A375 (cell line): ENCODE measurements around the gene TNFAIP8L1. TPM values are rescaled to one million over a fixed set of nuclear protein-coding genes. Genes with fewer than 3 reads are reported as not detected.

Experiments
- total RNA-seq: library from RNA; depleted of rRNA; stranded (reverse); fragments of >200 nt; shearing (Covaris generic); gene quantifications from 2 replicates; pipeline ENCODE4 v1.2.3, GENCODE V29; 2014; rRNA removed

Gene TNFAIP8L1
- total RNA-seq: 4.6 and 5.2 TPM in 2 replicates

DNA sequence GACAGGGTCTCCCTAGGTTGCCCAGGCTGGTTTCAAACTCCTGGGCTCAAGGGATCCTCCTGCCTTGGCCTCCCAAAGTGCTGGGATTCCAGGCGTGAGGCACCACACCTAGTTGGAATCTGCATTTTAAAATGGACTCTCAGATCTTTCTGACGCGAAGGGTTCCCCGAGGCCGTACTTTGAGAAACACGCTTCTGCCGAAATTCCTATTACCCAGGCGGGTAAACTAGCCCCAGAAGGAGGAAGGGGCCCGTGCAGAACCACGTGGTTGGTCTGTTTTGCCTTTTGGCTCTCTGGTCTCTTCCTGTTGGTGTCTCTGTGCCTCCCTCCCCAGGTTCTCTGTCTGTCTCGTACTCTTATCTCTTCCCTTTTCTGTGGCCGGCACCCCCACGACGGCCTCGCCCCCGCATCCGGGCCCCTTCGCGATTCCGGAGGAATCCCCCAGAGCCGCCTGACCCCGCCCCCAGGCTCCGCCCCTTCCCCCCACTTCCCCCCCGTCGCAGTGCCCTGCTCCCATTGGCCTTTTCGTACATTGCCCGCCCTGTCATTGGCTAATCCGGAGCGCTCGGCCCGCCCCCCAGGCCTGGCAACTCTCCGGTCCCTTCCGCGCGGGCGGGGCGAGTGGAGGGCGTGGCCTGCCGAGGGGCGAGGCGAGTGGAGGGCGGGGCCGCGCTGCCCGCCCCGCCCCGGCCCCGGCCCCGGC lies at the start of gene TNFAIP8L1:
Gene TNFAIP8L1, plus strand, starts transcription at position 689 of the 703 bp plus-strand sequence. CDS start 12,354 bp downstream, outside the sequence.

GRCh38 chr19:4669723-4670480 lies 30.6 kb downstream of the TNFAIP8L1 start, which contains the start of gene MYDGF:
TSS of gene MYDGF (minus strand) at chr19:4670342. CDS start at chr19:4670334, 8 bp downstream.

Other genes with a start within 250 kb of the TNFAIP8L1 start
- gene SH3GL1, start 239.0 kb upstream of the TNFAIP8L1 start, total RNA-seq: 79.5 and 85.0 TPM in 2 replicates
- gene CHAF1A, start 236.9 kb upstream of the TNFAIP8L1 start, total RNA-seq: 65.7 and 78.7 TPM in 2 replicates
- 80.4 and 87.6 TPM in 2 replicates for gene UBXN6, start 181.7 kb upstream of the TNFAIP8L1 start, total RNA-seq
- 75.7 and 79.9 TPM in 2 replicates for gene HDGFL2, start 167.2 kb upstream of the TNFAIP8L1 start, total RNA-seq
- gene PLIN4, start 121.0 kb upstream of the TNFAIP8L1 start, total RNA-seq: 3.9 and 4.1 TPM in 2 replicates
- gene PLIN5, start 104.3 kb upstream of the TNFAIP8L1 start, total RNA-seq: 0.15 and 1.4 TPM in 2 replicates
- gene LRG1, start 99.5 kb upstream of the TNFAIP8L1 start, total RNA-seq: 0.11 TPM in 1 of 2 replicates, not detected in the other
- gene SEMA6B, start 79.8 kb upstream of the TNFAIP8L1 start, total RNA-seq: 27.4 and 35.0 TPM in 2 replicates
- 187 and 198 TPM in 2 replicates for gene MYDGF, start 30.8 kb downstream of the TNFAIP8L1 start, total RNA-seq
- 54.4 and 56.8 TPM in 2 replicates for gene DPP9, start 84.3 kb downstream of the TNFAIP8L1 start, total RNA-seq
- gene FEM1A, start 152.2 kb downstream of the TNFAIP8L1 start, total RNA-seq: 32.5 and 34.5 TPM in 2 replicates
- 3.3 and 4.8 TPM in 2 replicates for gene TICAM1, start 192.2 kb downstream of the TNFAIP8L1 start, total RNA-seq
- gene PLIN3, start 228.2 kb downstream of the TNFAIP8L1 start, total RNA-seq: 67.7 and 73.4 TPM in 2 replicates